GM23248 (cell line): Measurements from ENCODE around the gene CPNE5. TPM values are rescaled to one million over a fixed set of nuclear protein-coding genes. Genes with fewer than 3 reads are reported as not detected.

Source experiments
- DNase-seq: peaks from one replicate; pipeline ENCODE4 v3.0.0-alpha.2; 2015
- H2AFZ ChIP-seq: fragments of 200-600 bp; sonication (generic); 2 replicates; pipeline ENCODE4 v1.6.1; 2016; ENCODE audit warnings: antibody characterized with exemption
- H3F3A ChIP-seq: fragments of 200-600 bp; sonication (generic); 2 replicates; pipeline ENCODE4 v1.6.1; 2016; ENCODE audit warnings: mild to moderate bottlenecking, antibody characterized with exemption, mixed run types; ENCODE audit not compliant: insufficient read depth
- H3K27ac ChIP-seq: fragments of 200-600 bp; sonication (generic); 2 replicates; pipeline ENCODE4 v1.5.1; 2016; ENCODE audit warnings: mild to moderate bottlenecking
- H3K27me3 ChIP-seq: fragments of 200-600 bp; sonication (generic); replicated peaks from 2 replicates; pipeline ENCODE4 v1.6.1; 2016; ENCODE audit warnings: mild to moderate bottlenecking; ENCODE audit not compliant: insufficient read depth
- H3K36me3 ChIP-seq: fragments of 200-600 bp; sonication (generic); 2 replicates; pipeline ENCODE4 v1.6.1; 2016; ENCODE audit warnings: low read depth, mild to moderate bottlenecking
- H3K4me1 ChIP-seq: fragments of 200-600 bp; sonication (generic); 2 replicates; pipeline ENCODE4 v1.6.1; 2016; ENCODE audit warnings: mild to moderate bottlenecking; ENCODE audit not compliant: insufficient read depth
- H3K4me2 ChIP-seq: fragments of 200-600 bp; sonication (generic); one replicate; pipeline ENCODE4 v1.6.1; 2016; ENCODE audit warnings: mild to moderate bottlenecking; ENCODE audit not compliant: unreplicated experiment
- H3K4me3 ChIP-seq: fragments of 200-600 bp; sonication (generic); 2 replicates; pipeline ENCODE4 v1.5.1; 2016; ENCODE audit warnings: mild to moderate bottlenecking
- H3K79me2 ChIP-seq: fragments of 200-600 bp; sonication (generic); 2 replicates; pipeline ENCODE4 v1.6.1; 2016; ENCODE audit warnings: mild to moderate bottlenecking; ENCODE audit not compliant: insufficient read depth
- H3K9ac ChIP-seq: fragments of 200-600 bp; sonication (generic); 2 replicates; pipeline ENCODE4 v1.6.1; 2016; ENCODE audit warnings: mild to moderate bottlenecking
- H3K9me2 ChIP-seq: fragments of 200-600 bp; sonication (generic); 2 replicates; pipeline ENCODE4 v1.6.1; 2016; ENCODE audit warnings: mixed run types, mild to moderate bottlenecking, moderate library complexity; ENCODE audit not compliant: insufficient read depth
- H3K9me3 ChIP-seq: fragments of 200-600 bp; sonication (generic); one replicate; pipeline ENCODE4 v1.6.1; 2017; ENCODE audit warnings: low read depth
- H4K20me1 ChIP-seq: fragments of 200-600 bp; sonication (generic); 2 replicates; pipeline ENCODE4 v1.6.0; 2016; ENCODE audit not compliant: insufficient read depth
- EZH2 ChIP-seq: fragments of 200-600 bp; sonication (generic); IDR thresholded peaks from 2 replicates; pipeline ENCODE4 v1.6.1; 2018; ENCODE audit warnings: antibody characterized with exemption, mild to moderate bottlenecking; ENCODE audit not compliant: insufficient read depth, poor library complexity, severe bottlenecking
- EZH2phosphoT487 ChIP-seq: fragments of 200-600 bp; sonication (generic); IDR thresholded peaks from 2 replicates; pipeline ENCODE4 v1.6.1; 2018; ENCODE audit warnings: antibody characterized with exemption, moderate library complexity, mild to moderate bottlenecking, low read depth; ENCODE audit not compliant: insufficient read depth
- WGBS, 2 experiments: methylation state at CpG; one replicate each; pipeline ENCODE4 v1.1.6; 2015 to 2017; ENCODE audit warnings: low lambda C conversion rate in 2 of 2, low coverage in 1 of 2; ENCODE audit errors: missing lambda C conversion rate in 2 of 2; 5-methylcytosine and 5-hydroxymethylcytosine counted together
- in situ Hi-C: fragments of 300-500 bp; cut with MboI; formaldehyde crosslinking; loops from 2 replicates; pipeline ENCODE4 v1.15.0; 2020
- polyA plus RNA-seq: library from polyadenylated mRNA; unstranded; fragments of >200 nt; fragmentation: Nextera tagmentation; extraction: Ambion mirVana; gene quantifications from 2 replicates; pipeline ENCODE4 v1.2.1, GENCODE V29; 2016
- total RNA-seq: library from RNA; depleted of rRNA; stranded (reverse); fragments of >200 nt; shearing (Covaris generic); gene quantifications from 2 replicates; pipeline ENCODE4 v1.2.3, GENCODE V29; 2014

The CPNE5 gene
- total and polyA plus RNA-seq, 2 experiments from 2014 or later = 0.23 TPM; not detected in 1

- no peak overlapping the region for H3K4me3 ChIP-seq
- no peak overlapping the region for H3K27ac ChIP-seq
- WGBS, 2 experiments = 82 to 85% methylated on average over 16 of the region's 16 CpGs
- H3K9me3 ChIP-seq = no peaks in the 10 kb centered on the region
- no peaks in the 10 kb centered on the region for H3F3A ChIP-seq
- H3K4me1 ChIP-seq = no peaks in the 10 kb centered on the region
- in situ Hi-C loops = no loop called here
- H4K20me1 ChIP-seq = no peaks in the 10 kb centered on the region
- no peak overlapping the region for H3K4me2 ChIP-seq
- no peak overlapping the region for H3K9ac ChIP-seq
- no peak for TF ChIP-seq EZH2phosphoT487
- no peak for TF ChIP-seq EZH2
- no peak overlapping the region for H2AFZ ChIP-seq
- H3K27me3 ChIP-seq = peaks cover 9% of the 10 kb centered on the region; the same call in 1 of the 2 replicates
- no peaks in the 10 kb centered on the region for H3K36me3 ChIP-seq
- H3K79me2 ChIP-seq = no peaks in the 10 kb centered on the region
- H3K9me2 ChIP-seq = no peaks in the 10 kb centered on the region
- DNase-seq = no peak
Measured at GRCh38 chr6:36809941-36810803, 29.1 kb downstream of the CPNE5 start.

DNA sequence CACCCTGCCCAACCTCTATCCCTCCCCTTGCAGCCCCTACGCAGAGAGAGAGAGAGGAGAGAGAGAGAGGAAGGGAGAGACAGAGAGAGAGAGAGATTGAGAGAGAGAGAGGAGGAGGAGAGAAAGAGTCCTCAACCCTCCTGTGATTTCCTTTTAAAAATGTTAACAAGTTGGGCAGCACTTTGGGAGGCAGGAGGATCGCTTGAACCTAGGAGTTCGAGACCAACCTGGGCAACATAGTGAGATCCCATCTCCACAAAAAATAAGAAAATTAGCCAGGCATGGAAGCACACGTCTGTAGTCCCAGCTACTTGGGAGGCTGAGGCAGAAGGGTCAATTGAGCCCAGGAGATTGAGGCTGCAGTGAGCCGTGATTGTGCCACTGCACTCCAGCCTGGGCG lies 30.1 kb downstream of the CPNE5 start:
- Histone ChIP-seq H3K79me2 (no peaks in the 10 kb centered on the region), H3F3A (no peaks in the 10 kb centered on the region), H3K9me2 (no peaks in the 10 kb centered on the region), H3K27ac (no peak overlapping the region), H3K9ac (no peak overlapping the region), H3K4me3 (no peak overlapping the region), H3K4me1 (no peaks in the 10 kb centered on the region), H4K20me1 (no peaks in the 10 kb centered on the region), H3K4me2 (no peak overlapping the region), H3K9me3 (no peaks in the 10 kb centered on the region), H2AFZ (no peak overlapping the region), H3K27me3 (peaks cover 9% of the 10 kb centered on the region; the same call in 1 of the 2 replicates), H3K36me3 (no peaks in the 10 kb centered on the region)
- in situ Hi-C loops = no loop called here
- no peak for TF ChIP-seq EZH2phosphoT487
- TF ChIP-seq EZH2 = no peak
- 86% methylated on average over 6 of the region's 6 CpGs for WGBS, 2 experiments
- DNase-seq = no peak

DNA sequence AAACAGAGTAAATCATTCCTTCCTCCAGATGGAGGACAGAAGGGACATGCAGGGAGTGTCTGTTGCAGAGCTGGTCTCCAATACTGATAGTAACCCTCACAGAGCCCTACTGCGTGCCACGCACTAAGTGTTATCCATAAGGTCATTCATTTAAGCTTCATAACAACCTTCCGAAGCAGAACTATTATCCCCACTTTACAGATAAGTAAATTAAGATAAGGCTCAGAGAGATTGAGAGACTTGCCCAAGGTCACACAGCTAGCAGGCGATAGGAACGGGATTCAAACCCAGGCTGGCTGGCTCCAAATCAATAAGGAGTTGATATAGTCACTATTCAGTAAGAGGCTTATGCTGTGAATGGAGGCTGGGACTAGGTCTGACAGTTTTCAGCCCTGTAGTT lies 30.6 kb downstream of the CPNE5 start:
- no peaks in the 10 kb centered on the region for H4K20me1 ChIP-seq
- no peaks in the 10 kb centered on the region for H3K79me2 ChIP-seq
- no peaks in the 10 kb centered on the region for H3K36me3 ChIP-seq
- no peak overlapping the region for H3K9ac ChIP-seq
- in situ Hi-C loops = no loop called here
- H3F3A ChIP-seq = no peaks in the 10 kb centered on the region
- H3K4me2 ChIP-seq = no peak overlapping the region
- H2AFZ ChIP-seq = no peak overlapping the region
- no peaks in the 10 kb centered on the region for H3K4me1 ChIP-seq
- H3K27me3 ChIP-seq = peaks cover 9% of the 10 kb centered on the region; the same call in 1 of the 2 replicates
- 70 to 75% methylated on average over 5 of the region's 5 CpGs for WGBS, 2 experiments
- no peaks in the 10 kb centered on the region for H3K9me2 ChIP-seq
- no peak overlapping the region for H3K27ac ChIP-seq
- no peaks in the 10 kb centered on the region for H3K9me3 ChIP-seq
- no peak for TF ChIP-seq EZH2phosphoT487
- TF ChIP-seq EZH2 = no peak
- no peak overlapping the region for H3K4me3 ChIP-seq
- DNase-seq = no peak

- 92 to 93% methylated on average over 7 of the region's 7 CpGs for WGBS, 2 experiments
- no peaks in the 10 kb centered on the region for H3F3A ChIP-seq
- no peaks in the 10 kb centered on the region for H3K9me2 ChIP-seq
- DNase-seq = no peak
- no peak overlapping the region for H3K4me3 ChIP-seq
- H3K27me3 ChIP-seq = peaks cover 9% of the 10 kb centered on the region; the same call in 1 of the 2 replicates
- H3K4me1 ChIP-seq = no peaks in the 10 kb centered on the region
- in situ Hi-C loops = no loop called here
- no peak overlapping the region for H2AFZ ChIP-seq
- H4K20me1 ChIP-seq = no peaks in the 10 kb centered on the region
- TF ChIP-seq EZH2phosphoT487 (no peak), EZH2 (no peak)
- H3K4me2 ChIP-seq = no peak overlapping the region
- H3K36me3 ChIP-seq = no peaks in the 10 kb centered on the region
- no peak overlapping the region for H3K27ac ChIP-seq
- no peak overlapping the region for H3K9ac ChIP-seq
- H3K79me2 ChIP-seq = no peaks in the 10 kb centered on the region
- H3K9me3 ChIP-seq = no peaks in the 10 kb centered on the region
Measured at GRCh38 chr6:36807750-36808149, 31.5 kb downstream of the CPNE5 start.
